Lung microvascular endothelial cell (primary cell): ENCODE results near the gene LSR. TPM values are rescaled to one million over a fixed set of nuclear protein-coding genes. Genes with fewer than 3 reads are reported as not detected.

Experiments used
- DNase-seq, 2 donors: peaks; one replicate each; pipeline versions ENCODE4 v3.0.0 to v3.0.0-alpha.2; 2010; ENCODE audit warnings: low read depth in 2 of 2
- total RNA-seq: library from RNA; depleted of rRNA; stranded (reverse); fragments of >200 nt; gene quantifications from 2 replicates; pipeline ENCODE4 v1.2.1, GENCODE V29; 2014

The LSR gene
- total RNA-seq, 1 donor from 2014 or later: 0.20 TPM

- no peak for DNase-seq
Observed at GRCh38 chr19:35241417-35241816, 7.4 kb upstream of the LSR start.

DNA sequence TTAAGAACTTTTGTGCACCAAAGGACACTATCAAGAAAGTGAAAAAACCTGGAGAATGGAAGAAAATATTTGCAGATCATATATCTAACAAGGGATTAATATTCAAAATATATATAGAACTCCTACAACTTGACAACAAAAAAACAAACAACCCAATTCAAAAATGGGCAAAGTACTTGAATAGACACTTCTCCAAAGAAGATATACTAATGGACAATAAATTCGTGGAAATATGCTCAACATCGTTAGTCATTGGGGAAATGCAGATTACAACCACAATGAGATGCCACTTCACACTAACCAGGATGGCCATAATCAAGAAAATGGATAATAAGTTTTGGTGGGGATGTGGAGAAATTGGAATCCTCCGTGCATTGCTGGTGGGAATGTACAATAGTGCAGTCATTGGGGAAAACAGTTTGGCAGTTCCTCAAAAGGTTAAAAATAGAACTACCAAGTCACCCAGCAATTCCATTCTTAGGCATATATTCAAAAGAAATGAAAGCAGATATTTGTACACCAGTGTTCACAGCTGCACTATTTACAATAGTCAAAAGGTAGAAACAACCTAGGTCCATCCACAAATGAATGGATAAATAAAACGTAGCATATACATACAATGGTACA is 2.2 kb upstream of the LSR start:
- DNase-seq: no peak

DNA sequence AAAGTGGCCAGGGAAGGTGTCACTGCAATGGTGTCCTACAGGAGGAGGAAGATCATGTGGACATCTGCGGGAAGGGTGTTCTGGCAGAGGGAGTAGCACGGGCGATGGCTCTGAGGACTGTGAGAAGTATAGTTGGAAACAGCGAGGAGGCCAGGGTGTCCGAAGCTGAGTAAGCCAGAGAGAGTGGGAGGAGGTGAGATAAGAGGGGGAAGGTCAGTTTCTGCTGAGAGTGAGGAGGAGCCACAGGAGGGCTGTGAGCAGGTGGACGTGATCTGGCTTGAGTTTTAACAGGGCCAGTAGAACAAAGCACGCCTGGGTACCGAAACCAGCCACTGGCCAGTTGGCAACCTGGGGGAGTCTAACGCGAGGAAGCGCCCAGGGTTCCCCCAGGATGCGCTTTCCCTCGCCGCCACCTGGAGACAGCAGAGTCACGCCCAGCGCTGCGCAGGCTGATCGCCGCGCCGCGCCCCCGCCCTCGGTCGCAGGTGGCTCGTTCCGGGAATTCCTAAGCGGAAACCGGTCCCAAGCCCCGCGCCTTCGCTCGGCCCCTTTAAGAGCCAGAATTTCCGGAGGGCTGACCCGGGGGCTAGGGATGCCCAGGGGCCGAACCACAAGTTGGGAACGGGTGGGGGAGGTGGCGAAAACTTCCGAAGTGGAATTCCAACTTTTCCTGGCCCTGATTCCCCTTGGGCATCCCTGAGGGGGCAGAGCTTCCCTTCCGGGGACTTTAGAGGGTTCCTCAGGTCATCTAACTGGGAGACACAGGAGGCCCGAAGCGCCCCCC is 1.1 kb upstream of the LSR start:
- DNase-seq: no peak

DNA sequence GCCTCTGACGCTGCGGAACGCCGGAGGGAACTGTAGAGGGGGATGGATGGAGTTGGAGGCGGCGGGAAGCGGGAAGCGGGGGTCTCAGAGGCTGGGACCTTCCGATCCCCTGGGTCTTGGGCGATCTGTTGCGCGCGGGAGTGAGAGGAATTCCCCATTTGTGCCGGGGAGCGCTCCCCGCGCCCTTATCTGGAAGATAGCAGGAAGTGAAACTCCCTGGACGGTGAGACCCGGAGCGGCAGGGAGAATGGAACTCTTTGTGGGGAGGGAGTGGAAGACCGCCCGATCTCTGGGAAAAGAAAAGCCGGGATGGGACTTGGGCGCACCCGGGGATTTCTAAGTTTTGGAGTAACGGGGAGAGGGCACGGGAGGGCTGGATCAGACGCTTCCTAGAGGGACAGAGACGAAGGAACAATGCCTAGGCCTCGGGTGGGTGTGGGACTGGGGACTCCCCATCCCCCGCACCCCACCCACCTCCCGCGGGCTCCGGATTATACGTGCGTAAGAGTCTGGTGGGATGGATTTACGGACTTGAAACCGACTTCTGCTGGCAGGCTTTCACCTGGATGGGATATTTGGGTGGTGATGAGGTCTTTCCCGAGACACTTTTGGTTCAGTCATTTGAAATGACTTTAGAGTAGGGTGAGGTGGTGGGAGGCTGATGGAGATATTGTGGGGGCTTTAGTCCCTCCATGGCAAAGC is 495 bp downstream of the LSR start:
- DNase-seq: no peak

- no peak for DNase-seq
Observed at GRCh38 chr19:35249848-35250711, 1.3 kb downstream of the LSR start.

DNA sequence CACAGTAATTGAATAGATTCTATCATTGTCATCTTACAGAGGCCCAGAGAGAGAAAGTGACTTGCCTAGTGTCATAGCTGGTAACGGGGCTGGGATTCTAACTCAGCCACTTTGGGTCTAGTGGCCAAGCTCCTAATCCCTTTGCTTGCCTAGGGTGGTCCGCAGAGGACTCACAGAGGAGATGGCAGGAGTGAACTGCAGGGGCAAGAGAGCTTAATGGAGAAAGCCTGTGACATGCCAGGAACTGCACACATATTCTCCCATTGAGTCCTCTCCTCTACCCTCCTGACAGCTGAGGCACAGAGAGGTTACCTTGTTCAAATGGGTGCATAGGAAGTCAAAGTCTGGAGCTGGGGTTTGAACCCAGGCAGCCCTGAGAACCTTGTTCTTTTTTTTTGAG is 2.7 kb downstream of the LSR start:
- DNase-seq: no peak

GRCh38 chr19:35253316-35254286 is 4.8 kb downstream of the LSR start:
- peak in 1 of 2 donors; percentile 29 for DNase-seq

GRCh38 chr19:35254341-35255297 is 5.8 kb downstream of the LSR start:
- no peak for DNase-seq

GRCh38 chr19:35256566-35256965 is 7.8 kb downstream of the LSR start:
- no peak for DNase-seq

- DNase-seq: no peak
Observed at GRCh38 chr19:35257113-35257461, 8.3 kb downstream of the LSR start.

GRCh38 chr19:35260694-35261304 is 12.0 kb downstream of the LSR start:
- DNase-seq: no peak

- DNase-seq: no peak
Observed at GRCh38 chr19:35261356-35262100, 12.7 kb downstream of the LSR start.

DNA sequence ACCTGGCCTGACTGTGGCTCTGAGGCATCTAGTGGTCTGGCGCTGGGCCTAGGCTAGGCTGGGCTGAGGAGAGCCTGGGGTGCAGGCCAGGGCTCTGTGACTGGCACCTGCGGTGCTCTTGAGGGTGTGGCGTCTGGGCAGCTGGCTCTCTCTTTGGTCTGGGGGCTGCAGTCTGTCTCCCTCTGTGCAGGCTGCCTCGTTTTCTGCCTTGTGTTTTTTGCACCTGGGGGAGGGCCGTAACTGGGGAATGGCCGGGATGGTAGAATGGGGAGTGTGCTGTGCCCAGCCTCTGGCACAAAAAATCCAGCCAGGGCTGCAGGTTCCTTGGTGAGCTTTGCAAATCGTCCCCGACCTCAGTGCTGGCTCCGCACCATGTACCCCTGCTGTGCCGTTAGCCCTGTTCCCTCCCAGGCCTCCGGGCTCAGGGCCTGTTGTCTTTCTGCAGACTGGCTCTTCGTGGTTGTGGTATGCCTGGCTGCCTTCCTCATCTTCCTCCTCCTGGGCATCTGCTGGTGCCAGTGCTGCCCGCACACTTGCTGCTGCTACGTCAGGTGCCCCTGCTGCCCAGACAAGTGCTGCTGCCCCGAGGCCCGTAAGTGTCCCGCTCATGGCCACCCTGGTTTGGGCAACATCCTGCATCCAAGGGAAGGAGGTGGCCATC is 13.4 kb downstream of the LSR start:
- no peak for DNase-seq

- no peak for DNase-seq
Observed at GRCh38 chr19:35264268-35265125, 15.7 kb downstream of the LSR start.

GRCh38 chr19:35265126-35265899 is 16.5 kb downstream of the LSR start:
- no peak for DNase-seq
